ENCODE results near the gene PARP8.

DNA sequence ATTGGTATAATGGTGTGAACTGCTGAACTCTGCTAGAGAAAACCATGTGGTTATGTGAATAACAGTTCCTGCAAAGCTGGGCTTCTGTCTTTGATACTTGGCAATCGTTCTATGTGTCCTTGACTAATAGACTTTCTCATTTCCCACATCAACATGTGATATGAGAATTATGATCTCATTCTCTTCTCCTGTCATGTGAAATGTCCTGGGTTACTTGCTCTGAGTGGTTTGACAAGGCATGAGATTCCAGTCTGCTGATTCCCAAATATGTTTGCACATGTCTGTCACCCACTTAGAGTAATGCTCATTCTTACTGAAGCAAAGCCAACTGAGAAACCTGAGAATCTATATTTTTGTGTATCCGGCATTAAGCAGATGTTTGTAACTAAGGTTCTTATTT, 141.2 kb downstream of the PARP8 start:
- no peak for TF ChIP-seq CTCF (IDR thresholded peaks at IDR 0.05)
- TF ChIP-seq POLR2A (IDR thresholded peaks at IDR 0.05) = no peak
